HepG2 (cell line): ENCODE results near the gene BID. TPM values are rescaled to one million over a fixed set of nuclear protein-coding genes. Genes with fewer than 3 reads are reported as not detected.

Experiments used
- ARNT2 ChIP-seq: sonication (generic); formaldehyde crosslinking; IDR thresholded peaks from 2 replicates; pipeline ENCODE4 v1.8.0; 2022; ENCODE audit warnings: mild to moderate bottlenecking, low read depth, missing genetic modification reagents, moderate library complexity
- ARNTL ChIP-seq: sonication (generic); formaldehyde crosslinking; IDR thresholded peaks from 2 replicates; pipeline ENCODE4 v1.4.0; 2020; ENCODE audit warnings: mild to moderate bottlenecking, missing genetic modification reagents
- GATA4 ChIP-seq: sonication (generic); IDR thresholded peaks from 2 replicates; pipeline ENCODE4 v1.6.1; 2016; ENCODE audit warnings: antibody characterized with exemption, low read depth, borderline replicate concordance
- HNRNPH1 ChIP-seq: fragments of 200-400 bp; formaldehyde crosslinking; optimal IDR thresholded peaks from 2 replicates; pipeline ENCODE3; 2017; ENCODE audit warnings: mild to moderate bottlenecking, low read depth, low read length
- KAT2B ChIP-seq: fragments of 150-350 bp; IDR thresholded peaks from 2 replicates; pipeline ENCODE4 v1.6.1; 2014; ENCODE audit warnings: low read depth, low read length, borderline replicate concordance
- MLX ChIP-seq: IDR thresholded peaks from 2 replicates; pipeline ENCODE4 v1.6.1; 2016
- NFAT5 ChIP-seq: sonication (generic); formaldehyde crosslinking; IDR thresholded peaks from 2 replicates; pipeline ENCODE4 v1.4.0; 2020; ENCODE audit warnings: missing genetic modification reagents
- POGK ChIP-seq: sonication (generic); formaldehyde crosslinking; conservative IDR thresholded peaks from 2 replicates; pipeline ENCODE4 v1.8.0; 2022; ENCODE audit warnings: mild to moderate bottlenecking, moderate library complexity, missing genetic modification reagents
- RBM22 ChIP-seq: fragments of 200-400 bp; formaldehyde crosslinking; optimal IDR thresholded peaks from 2 replicates; pipeline ENCODE3; 2017; ENCODE audit warnings: mild to moderate bottlenecking, low read length, moderate library complexity
- SPEN ChIP-seq: sonication (generic); formaldehyde crosslinking; IDR thresholded peaks from 2 replicates; pipeline ENCODE4 v1.5.1; 2020; ENCODE audit warnings: low read depth, mild to moderate bottlenecking, missing genetic modification reagents
- SRF ChIP-seq: IDR thresholded peaks from 2 replicates; pipeline ENCODE4 v1.6.1; 2011; ENCODE audit warnings: mild to moderate bottlenecking, low read depth, low read length, moderate library complexity
- ZBTB7A ChIP-seq: sonication (generic); formaldehyde crosslinking; IDR thresholded peaks from 2 replicates; pipeline ENCODE4 v1.8.0; 2022; ENCODE audit warnings: mild to moderate bottlenecking, missing genetic modification reagents
- ZFY ChIP-seq: sonication (generic); formaldehyde crosslinking; IDR thresholded peaks from 2 replicates; pipeline ENCODE4 v1.4.0; 2020; ENCODE audit warnings: missing genetic modification reagents
- ZNF205 ChIP-seq: IDR thresholded peaks from 2 replicates; pipeline ENCODE4 v1.6.1; 2018; ENCODE audit warnings: missing biosample characterization, missing genetic modification reagents
- ZNF260 ChIP-seq: sonication (generic); formaldehyde crosslinking; IDR thresholded peaks from 2 replicates; pipeline ENCODE4 v1.4.0; 2020; ENCODE audit warnings: missing genetic modification reagents, low read depth, mild to moderate bottlenecking, borderline replicate concordance
- ZNF512B ChIP-seq: sonication (generic); formaldehyde crosslinking; IDR thresholded peaks from 2 replicates; pipeline ENCODE4 v1.5.1; 2020; ENCODE audit warnings: missing genetic modification reagents, mild to moderate bottlenecking, borderline replicate concordance
- ZNF670 ChIP-seq: sonication (generic); formaldehyde crosslinking; IDR thresholded peaks from 2 replicates; pipeline ENCODE4 v1.8.0; 2022; ENCODE audit warnings: mild to moderate bottlenecking, missing genetic modification reagents, borderline replicate concordance
- ZNF75D ChIP-seq: sonication (generic); formaldehyde crosslinking; IDR thresholded peaks from 2 replicates; pipeline ENCODE4 v1.8.1; 2023; ENCODE audit warnings: missing genetic modification reagents, mild to moderate bottlenecking, borderline replicate concordance
- ZSCAN22 ChIP-seq: sonication (generic); formaldehyde crosslinking; IDR thresholded peaks from 2 replicates; pipeline ENCODE4 v1.4.0; 2020; ENCODE audit warnings: mild to moderate bottlenecking, missing genetic modification reagents
- polyA plus RNA-seq, 8 experiments: library from polyadenylated mRNA; depleted of rRNA in 3 of 8; stranded (reverse) in 7 of 8; unstranded in 1 of 8; fragments of >200 nt; fragmentation: Illumina TruSeq in 4 of 8; extraction: Trizol in 4 of 8; gene quantifications; 2 replicates each; pipeline versions ENCODE4 v1.2.1 to v1.2.3, GENCODE V29; 2011 to 2016; ENCODE audit warnings: low read depth in 4 of 8, missing spikeins in 1 of 8, mixed read lengths in 1 of 8; ENCODE audit not compliant: insufficient read depth in 1 of 8
- total RNA-seq, 5 experiments: library from RNA; depleted of rRNA; stranded (reverse); fragments of >200 nt; fragmentation: Illumina TruSeq; extraction: Trizol; gene quantifications; 2 replicates each; pipeline ENCODE4 v1.2.3, GENCODE V29; 2016; ENCODE audit warnings: low read depth in 1 of 5

Gene BID
- total and polyA plus RNA-seq, 2 of the 13 experiments (the other 11 are each of a cell fraction or from before 2014, with no cell fraction given): 35.3 to 51.7 TPM

- TF ChIP-seq ARNT2 (CRISPR knock-in tag) (peak; percentile 29; the same call in 1 of the 2 replicates), GATA4 (no peak), ZNF260 (CRISPR knock-in tag) (0 out of 2 replicates have a peak, but pooled peaks have one; percentile 48), RBM22 (no peak), ZNF205 (CRISPR knock-in tag) (peak; percentile 53; the same call in 1 of the 2 replicates), ZNF512B (CRISPR knock-in tag) (no peak), ZBTB7A (CRISPR knock-in tag) (0 out of 2 replicates have a peak, but pooled peaks have one; percentile 11), KAT2B (no peak), MLX (CRISPR knock-in tag) (peak; percentile 37; the same call in 1 of the 2 replicates), HNRNPH1 (no peak), ZNF670 (CRISPR knock-in tag) (no peak), ARNTL (CRISPR knock-in tag) (peak; percentile 66), ZNF75D (CRISPR knock-in tag) (no peak), NFAT5 (0 out of 2 replicates have a peak, but pooled peaks have one; percentile 71), ZSCAN22 (CRISPR knock-in tag) (no peak), ZFY (CRISPR knock-in tag) (peak; percentile 67; the same call in 1 of the 2 replicates), SPEN (CRISPR knock-in tag) (peak; percentile 37; the same call in 1 of the 2 replicates), POGK (CRISPR knock-in tag) (0 out of 2 replicates have a peak, but pooled peaks have one; percentile 37), SRF (no peak)
Measured at GRCh38 chr22:17786435-17787161, 12.3 kb upstream of the BID start (continued).
